Occipital lobe (tissue), 2 donors: ENCODE results near the gene WDR5. TPM values are rescaled to one million over a fixed set of nuclear protein-coding genes. Genes with fewer than 3 reads are reported as not detected.
A peak's percentile ranks its signal among the peaks of the same experiment; 100 is the strongest.
"Not testable (repeated sequence)": the region's sequence is repeated elsewhere in the genome, so short reads cannot be mapped to it uniquely, and the experiment has no call there.

Experiments used
- DNase-seq: peaks from one replicate; lab custom pipeline; 2025; lab: John Stamatoyannopoulos, UW
- total RNA-seq: library from RNA; depleted of rRNA; stranded (reverse); fragments of >200 nt; gene quantifications from one replicate; pipeline ENCODE4 v1.2.3, GENCODE V29; 2014

Gene WDR5
- total RNA-seq, result 26.4 TPM

DNA sequence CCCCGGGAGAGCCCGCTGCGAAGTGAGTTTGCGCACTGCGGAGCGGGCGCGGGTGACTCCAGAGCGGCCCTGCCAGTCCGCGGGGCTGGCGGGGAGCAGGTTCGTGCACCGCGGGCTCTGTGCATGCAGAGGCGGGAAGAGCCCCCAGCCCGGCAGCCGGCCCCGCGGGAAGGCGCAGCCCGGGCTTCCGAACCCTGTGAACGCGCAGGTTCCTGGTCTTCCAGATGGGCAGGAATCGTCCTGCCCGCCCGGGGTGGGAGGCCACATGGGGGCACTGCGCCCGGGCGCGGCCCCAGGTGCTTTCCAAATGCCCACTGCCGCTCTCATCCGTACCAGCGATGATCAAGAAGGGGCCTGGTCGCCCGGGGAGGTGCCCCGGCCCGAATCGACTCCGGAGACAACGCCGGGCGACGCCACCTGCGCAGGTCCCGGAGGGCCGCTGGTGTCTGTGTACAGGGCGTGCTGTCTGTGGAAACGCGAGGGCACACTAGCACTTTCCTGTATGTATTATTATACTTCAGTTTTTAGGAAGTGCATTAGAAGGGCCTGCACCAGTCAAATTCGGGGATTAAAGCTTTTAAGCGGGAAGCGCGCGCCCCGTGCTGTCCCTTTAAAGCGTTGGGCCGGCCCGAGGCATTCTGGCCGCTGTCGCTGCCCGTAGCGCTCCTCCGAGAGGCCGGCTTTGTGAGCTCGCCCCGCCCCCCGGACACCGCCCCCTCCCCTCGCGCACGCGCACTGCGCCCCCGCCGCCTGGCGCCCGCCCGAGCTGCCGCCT is at the start of gene WDR5:
Gene WDR5 (plus strand): TSS at position 740 of the 775 bp plus-strand sequence. CDS start 3,796 bp downstream, outside the sequence.
- peak; percentile 87 for DNase-seq

DNA sequence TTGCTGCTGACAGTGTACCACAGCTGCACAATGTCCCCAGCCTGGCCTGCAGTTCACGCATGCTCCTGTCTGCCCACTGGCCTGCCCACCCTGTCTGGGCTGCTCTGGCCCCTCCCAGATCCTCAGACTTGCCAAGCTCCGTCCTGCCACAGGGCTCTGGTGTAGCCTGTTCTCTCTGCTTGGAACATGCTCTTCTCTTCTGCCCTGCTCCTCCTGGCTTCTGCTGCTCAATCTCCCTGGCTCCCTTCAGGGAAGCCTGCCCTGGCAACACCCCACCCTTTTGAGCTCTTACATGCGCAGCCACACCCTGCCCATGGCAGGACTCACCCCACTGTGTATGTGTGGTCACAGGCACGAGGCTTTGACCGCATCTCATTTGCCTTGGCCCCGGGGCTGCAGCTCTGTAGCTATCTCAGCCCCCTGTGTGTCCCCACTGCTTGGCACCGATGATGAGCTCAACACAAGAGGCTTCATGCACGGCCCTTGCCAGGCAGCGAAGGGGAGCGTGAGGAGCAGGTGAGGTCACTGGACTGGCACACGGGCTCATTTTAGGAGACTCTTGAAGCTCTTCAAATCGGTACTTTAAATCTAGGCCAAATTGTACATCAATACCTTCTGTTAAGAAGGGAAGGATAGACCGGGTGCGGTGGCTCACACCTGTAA is 47.7 kb upstream of the WDR5 start:
- no peak for DNase-seq

DNA sequence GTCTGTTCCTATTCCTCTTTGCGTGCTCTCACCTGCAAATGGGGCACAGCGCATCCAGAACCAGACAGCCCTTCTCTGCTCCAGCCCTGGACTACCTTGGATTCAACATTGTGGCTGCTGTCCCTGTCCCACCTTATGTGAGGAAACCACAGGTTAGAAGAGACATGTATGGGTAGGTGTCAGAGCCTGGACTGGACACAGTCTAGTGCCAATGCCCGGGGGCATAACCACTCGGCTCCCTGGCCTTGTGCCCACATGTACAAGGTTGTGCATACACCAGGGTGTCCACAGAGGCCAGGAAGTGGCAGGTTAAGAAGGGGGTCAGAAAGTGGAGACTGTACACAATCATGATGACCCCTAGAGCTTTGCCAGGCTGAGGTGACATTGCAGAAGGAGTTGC is 45.9 kb upstream of the WDR5 start:
- DNase-seq, result no peak

DNA sequence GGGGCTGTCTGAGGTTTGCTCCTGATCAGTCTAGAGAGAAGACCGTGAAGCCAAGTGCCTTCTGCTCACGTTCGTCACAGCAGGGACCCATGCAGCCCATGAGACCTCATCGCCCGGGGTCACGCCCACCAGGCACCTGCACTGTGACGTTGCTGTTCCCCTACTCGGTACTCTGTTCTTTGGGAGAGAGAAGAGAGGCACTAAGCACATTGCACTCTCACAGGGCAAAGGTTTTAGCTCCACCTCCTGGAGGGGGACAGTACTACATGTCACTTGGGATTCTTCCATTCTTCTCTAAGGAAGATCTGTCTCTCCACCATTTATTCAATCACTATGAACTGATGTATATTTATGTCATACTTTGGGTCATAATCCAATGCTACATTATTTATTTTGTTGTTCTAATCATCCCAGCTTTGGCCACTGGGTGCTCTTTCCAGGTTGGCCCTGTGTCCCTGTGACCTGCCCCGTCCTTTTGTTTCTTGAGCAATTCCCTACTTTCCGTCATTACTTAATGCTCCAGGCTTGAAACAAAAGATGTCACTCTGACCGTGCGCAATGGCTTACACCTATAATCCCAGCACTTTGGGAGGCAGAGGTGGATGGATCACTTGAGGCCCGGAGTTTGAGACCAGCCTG is 36.6 kb upstream of the WDR5 start:
- DNase-seq, result no peak

DNA sequence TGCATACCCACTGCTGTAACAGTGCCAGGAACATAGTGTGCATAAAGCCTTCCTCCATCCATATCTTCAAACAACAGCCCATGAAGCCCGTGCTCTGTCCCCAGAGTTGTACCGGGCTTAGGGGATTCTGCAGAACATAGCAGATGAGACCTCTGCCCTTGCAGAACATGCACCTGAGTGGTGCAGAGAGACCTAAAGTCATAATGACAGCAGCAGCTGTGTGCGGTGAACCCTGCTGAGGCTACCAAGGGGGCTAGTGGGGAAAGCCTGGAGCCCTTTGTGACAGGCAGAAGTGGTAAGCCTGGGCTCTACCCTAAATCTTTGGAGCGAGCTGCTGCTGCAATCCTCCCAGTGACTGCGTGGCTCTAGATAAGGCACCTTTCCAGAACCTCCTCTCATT is 35.8 kb upstream of the WDR5 start:
- DNase-seq, result no peak

DNA sequence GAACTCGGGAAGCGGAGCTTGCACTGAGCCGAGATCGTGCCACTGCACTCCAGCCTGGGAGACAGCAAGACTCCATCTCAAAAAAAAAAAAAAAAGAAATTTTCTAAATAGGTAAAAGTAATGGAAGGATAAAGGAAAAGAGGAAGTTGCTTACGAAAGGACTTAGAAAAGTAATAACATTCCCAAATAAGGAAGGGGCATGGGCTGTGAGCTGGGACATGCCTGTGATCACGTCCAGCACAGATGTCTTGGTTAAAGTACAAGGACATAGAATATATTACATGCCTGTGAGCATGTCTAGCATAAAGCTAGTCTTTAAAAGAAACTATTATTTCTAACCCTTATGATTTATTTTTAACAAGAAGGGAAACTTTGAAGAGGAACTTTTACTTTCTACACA is 34.7 kb upstream of the WDR5 start:
- not testable (repeated sequence) for DNase-seq

DNA sequence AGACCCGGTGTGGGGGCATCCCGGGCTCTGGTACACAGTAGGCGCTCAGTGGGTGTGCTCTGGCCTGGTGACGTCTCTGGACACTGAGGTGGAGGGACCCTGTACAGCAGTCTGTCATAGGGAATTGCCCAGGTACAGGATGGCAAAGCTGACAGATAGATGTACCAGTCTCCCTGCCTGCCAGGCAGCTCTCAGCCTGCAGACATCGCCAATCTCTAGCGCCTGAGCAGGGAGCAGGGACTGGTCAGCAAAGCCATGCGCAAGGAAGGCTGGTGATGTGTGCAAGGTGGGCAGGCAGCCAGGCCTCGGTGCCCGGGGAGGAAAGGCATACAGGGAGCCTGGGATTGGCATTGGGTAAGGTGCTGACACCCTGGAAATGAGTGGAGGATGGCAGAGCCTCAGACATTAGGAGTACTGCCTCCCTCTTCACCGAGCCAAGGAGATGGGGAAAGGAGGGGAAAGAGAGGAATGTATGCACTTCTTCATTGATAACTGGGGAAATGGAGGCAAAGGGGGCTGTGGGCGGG is 34.2 kb upstream of the WDR5 start:
- no peak for DNase-seq

DNA sequence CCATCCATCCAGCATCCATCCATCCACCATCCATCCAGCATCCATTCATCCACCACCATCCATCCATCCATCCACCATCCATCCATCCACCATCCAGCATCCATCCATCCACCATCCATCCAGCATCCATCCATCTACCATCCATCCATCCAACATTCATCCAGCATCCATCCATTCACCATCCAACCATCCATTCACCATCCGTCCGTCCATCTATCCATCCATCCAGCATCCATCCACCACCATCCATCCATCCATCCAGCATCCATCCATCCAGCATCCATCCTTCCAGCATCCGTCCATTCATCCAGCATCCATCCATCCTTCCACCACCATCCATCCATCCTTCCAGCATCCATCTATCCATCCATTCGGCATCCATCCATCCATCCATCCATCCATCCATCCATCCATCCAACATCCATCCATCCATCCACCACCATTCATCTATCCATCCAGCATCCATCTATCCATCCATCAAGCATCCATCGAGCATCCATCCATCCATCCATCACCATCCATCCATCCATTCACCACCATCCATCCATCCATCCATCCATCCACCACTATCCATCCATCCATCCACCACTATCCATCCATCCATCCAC is 32.4 kb upstream of the WDR5 start:
- DNase-seq, result no peak

DNA sequence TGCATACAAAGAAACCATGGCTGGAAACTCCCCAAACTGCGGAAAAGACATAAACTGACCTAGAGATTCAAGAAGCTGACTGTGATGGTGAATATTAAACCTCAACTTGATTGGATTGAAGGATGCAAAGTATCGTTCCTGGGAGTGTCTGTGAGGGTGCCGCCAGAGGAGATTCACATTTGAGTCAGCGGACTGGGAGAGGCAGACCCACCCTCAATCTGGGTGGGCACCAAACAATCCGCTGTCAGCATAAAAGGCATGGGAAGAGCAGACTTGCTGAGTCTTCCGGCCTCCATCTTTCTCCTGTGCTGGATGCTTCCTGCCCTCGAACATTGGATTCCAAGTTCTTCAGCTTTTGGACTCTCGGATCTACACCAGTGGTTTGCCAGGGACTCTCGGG is 24.8 kb upstream of the WDR5 start:
- DNase-seq, result no peak

DNA sequence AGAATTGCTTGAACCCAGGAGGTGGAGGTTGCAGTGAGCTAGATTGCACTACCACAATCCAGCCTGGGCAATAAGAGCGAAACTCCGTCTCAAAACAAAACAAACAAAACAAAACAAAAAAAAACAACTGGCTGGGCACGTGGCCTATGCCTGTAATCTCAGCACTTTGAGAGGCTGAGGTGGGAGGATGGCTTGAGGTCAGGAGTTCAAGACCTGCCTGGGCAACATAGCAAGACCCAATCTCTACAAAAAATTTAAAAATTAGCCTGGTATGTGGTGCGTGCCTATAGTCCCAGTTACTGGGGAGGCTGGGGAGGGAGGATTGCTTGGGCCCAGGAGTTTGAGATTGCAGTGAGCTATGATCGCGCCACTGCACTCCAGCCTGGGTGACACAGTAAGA is 23.3 kb upstream of the WDR5 start:
- DNase-seq, result no peak

DNA sequence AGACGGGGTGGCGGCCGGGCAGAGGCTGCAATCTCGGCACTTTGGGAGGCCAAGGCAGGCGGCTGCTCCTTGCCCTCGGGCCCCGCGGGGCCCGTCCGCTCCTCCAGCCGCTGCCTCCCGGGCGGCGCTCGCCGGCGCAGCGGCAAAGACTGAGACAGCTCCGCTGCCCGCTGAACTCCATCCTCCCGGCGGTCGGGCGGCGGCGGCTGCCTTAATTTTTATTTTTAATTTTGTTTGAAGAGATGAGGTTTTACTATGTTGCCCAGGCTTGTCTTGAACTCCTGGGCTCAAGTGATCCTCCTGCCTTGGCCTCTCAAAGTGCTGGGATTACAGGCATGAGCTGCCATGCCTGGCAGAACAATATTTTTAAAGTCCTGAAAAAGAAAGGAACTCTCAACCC is 16.9 kb upstream of the WDR5 start:
- not testable (repeated sequence) for DNase-seq

DNA sequence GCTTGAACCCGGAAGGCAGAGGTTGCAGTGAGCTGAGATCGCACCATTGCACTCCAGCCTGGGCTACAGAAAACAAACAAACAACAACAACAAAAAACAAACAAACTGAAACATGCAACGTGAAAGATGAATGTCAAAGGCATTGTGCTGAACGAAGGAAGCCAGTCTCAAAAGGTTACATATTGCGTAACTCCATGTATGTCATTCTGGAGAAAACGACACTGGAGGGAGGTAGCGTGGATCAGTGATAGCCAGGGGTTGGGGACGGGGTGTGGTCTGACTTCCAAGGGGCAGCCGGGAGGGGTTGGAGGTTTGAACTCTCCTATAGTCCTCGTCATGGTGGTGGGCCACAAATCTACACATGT is 12.1 kb upstream of the WDR5 start:
- no peak for DNase-seq

DNA sequence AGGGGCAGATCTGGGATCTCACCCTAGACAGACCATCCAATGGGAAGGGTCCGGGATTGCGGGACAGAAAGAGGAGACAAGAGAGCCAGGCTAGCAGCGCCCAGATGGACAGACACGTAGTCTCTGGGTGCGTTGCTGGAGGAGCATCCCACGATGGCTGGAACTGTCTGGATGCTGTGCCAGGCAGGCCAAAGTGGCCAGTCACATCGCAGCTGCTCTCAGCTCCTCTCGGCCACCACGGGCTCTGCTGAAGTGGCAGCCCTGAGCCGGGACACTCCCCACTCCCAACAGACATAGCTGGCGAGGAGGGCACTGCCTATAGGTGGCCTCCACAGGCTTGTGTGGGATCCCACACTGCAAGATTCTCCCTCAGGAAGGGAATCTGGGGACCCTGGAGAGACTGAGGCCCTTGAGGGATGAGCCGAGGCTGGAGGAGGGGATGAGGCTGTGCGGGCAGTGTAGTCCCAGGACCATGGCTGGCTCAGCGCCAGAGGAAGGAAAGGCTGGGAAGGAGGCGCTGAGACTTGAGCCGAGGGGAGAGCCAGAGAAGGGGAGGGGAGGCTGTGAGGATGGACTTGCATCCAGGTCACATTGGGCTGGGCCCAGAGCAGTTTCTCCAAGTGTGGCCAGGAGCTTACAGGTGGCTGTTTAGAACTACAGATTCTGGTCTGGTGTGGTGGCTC is 10.3 kb upstream of the WDR5 start:
- no peak for DNase-seq

DNA sequence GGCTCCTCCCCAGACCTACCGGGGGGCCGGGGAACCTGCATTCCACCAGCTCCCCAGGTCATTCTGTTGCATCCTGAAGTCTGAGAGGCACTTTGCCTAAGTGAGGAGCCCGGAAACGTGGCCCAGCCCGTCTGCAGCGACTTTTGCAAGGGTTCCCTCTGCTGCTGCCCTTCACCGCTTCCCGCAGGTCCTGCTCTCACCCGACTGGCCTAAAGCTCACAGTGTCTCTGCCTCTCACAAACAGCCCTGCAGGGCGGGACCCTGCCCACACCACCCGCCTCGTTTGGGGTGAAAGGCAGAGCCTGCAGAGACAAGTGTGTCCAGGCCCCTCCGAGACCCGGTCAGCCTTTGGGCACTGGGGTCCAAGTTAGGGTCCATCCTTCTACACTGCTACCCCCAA is 9.5 kb upstream of the WDR5 start:
- no peak for DNase-seq

DNA sequence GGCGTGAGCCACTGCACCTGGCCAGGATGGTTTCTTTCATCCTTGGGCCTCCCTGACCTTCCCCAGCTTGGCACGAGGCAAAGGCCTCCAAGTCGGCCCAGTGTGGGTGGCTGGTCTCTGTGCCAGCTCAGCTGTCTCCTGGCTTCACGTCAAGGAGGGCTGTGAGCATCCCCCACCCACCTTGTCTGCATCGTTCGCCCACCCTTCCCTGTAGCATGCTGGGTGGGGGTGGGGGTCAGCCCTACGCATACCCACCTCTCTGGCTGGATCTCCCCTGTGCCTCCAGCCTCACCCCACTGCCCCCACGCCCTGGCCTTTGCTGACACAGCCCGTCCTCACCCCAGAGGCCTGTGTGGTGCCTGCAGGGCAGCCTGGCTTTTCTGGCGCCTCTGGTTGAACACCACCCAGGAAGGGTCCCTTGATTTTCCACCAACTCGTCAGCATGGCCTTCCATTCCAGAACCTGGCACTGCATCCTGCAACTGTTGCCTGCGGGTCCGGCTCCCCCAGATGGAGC is 8.8 kb upstream of the WDR5 start:
- no peak for DNase-seq

DNA sequence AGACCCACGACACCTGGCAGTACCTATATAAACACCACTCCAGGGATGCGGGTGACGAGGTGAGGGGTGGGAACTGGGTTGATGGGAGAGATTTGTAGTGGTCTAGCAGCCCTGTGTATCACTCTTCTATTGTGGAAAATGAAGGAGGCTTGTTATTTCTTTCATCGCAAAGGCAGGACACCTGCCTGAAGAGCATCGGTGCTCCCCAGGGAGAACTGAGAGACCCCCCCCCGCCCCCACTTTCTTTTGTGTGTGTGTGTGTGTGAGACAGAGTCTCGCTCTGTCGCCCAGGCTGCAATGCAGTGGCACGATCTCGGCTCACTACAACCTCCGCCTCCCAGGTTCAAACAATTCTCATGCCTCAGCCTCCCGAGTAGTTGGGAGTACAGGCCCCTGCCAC is 8.3 kb upstream of the WDR5 start:
- DNase-seq, result no peak

DNA sequence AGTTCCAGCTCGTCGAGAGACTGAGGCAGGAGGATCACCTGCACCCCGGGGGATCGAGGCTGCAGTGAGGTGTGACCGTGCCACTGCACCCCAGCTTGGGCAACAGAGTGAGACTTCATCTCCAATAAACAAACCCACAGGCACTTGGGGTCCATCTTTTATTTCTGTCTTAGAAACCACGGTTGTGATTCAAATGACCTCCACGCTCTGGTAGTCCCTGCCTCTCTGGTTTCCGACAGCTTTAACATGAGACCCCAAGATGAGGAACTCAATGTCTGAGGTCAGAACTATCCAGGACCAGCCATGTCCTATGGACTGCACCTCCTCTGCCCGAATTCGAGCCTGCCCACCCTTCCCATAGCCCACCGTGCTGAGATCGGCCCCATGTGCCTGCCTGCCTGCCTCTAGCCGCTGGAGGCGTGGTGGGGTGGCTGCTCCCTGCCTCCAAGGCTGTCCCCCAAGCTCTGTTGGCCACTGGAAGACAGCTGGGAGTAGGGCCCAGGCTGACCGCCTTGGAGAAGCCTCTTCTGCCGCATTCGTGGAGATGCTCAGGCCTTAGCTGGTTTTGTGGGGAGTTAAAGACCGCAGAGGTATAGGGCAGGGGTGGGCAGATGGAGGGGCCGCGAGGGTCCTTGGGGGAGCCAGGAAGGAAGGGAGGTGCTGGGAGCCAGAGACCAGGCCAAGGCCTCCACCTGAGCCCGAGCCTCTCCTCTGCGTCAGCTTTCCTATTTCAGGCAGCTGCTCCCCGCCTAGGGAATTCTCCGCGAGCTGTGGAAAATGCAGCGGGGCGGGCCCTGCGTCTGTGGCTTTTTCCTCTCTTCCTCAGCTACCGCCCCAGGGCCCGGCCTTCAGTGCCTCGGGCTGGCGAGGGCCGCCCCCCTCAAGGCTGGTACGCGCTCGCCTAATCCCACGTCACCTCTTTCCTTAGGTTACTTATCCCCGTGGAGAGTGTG is 6.9 kb upstream of the WDR5 start:
- DNase-seq, result no peak

DNA sequence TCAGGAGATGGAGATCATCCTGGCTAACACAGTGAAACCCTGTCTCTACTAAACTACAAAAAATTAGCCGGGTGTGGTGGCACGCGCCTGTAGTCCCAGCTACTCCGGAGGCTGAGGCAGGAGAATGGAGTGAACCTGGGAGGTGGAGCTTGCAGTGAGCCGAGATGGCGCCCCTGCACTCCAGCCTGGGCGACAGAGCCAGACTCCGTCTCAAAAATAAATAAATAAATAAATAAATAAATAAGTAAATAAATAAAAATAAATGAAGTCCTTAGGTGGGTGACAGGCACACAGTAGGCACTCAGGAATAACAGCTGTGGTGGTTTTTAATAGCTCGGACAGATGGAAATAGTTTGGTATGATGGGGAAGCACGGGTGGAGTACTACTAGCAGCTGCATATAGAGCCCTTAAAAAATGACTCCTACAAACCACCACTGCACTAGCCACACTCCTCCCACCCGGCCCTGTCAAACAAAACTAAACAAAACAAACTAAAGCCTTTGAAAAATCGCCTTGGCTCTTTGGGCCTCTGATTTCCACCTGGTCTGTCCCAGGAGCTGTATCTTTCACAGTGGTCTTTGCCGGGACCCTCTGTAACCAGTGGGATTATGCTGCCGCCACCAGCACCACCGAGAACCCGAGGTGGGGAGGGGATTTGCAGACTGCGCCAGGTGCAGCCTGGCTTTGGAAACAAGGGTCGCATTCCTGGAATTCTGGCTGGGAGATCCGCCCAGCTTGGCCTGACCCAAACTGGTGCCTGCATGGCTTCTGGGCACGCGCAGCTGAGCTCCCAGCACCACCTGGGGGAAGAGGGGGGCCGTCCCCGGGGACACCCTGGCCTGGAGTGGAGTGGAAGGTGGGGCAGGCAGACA is 5.1 kb upstream of the WDR5 start:
- DNase-seq, result no peak
